NCI-H226 (cell line): ENCODE measurements around the gene CIART.
"Not testable (repeated sequence)": the region's sequence is repeated elsewhere in the genome, so short reads cannot be mapped to it uniquely, and the experiment has no call there.

Experiments used
- DNase-seq: peaks from one replicate; pipeline ENCODE4 v3.0.0-alpha.2; 2015

The CIART gene

DNA sequence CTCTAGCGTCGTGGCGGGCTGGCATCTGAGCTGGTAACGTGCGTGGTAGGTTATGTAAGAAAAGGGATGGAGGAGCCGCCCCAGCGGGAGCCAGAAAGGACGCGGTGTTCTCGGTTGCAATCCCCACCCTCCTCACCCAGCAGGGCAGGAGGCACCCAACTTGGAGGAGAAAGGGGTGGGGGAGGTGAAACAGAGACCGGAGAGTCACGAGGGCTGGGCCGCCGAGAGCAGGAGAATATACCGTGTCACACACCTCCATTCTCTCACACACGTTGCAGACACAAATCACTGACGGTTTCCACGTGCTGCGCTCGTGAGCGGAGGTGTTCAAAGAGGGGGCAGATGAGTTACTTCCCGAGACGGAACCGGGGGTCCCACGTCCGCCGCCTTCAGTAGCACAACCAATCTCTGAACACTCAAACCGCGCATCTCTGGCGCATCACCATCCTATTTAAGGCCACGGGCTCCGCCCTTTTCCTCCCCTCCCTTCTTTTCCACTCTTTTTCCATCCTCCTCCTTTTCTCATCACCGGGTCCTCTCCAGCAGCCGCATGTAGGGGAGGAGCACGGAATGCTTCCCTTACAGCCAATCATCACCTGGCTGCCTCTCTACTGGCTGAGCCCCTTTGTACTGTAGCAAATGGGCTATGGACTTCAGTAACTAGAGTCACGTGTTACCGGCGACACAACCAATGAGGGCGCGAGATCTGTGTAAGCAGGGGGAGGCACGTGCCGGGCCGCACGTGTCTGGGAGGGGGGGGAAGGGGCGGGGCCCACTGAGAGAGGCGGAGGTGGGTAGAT, at the start of gene CIART:
TSS of gene CIART (plus strand) at position 797 of the 800 bp plus-strand sequence. CDS start 714 bp downstream, outside the sequence.
- DNase-seq: peak; percentile 98

DNA sequence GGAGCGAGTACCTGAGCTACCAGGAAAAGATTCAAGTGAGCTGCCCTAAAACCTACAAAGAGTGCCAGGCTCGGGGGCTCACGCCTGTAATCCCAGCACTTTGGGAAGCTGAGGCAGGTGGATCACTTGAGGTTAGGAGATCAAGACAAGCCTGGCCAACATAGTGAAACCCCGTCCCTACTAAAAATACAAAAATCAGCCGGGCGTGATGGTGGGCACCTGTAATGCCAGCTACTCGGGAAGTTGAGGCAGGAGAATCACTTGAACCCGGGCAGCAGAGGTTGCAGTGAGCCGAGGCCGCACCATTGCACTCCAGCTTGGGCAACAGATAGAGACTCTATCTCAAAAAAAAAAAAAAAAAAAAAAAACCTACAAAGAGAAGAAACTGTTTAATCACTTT, 49.4 kb upstream of the CIART start:
- not testable (repeated sequence) for DNase-seq

DNA sequence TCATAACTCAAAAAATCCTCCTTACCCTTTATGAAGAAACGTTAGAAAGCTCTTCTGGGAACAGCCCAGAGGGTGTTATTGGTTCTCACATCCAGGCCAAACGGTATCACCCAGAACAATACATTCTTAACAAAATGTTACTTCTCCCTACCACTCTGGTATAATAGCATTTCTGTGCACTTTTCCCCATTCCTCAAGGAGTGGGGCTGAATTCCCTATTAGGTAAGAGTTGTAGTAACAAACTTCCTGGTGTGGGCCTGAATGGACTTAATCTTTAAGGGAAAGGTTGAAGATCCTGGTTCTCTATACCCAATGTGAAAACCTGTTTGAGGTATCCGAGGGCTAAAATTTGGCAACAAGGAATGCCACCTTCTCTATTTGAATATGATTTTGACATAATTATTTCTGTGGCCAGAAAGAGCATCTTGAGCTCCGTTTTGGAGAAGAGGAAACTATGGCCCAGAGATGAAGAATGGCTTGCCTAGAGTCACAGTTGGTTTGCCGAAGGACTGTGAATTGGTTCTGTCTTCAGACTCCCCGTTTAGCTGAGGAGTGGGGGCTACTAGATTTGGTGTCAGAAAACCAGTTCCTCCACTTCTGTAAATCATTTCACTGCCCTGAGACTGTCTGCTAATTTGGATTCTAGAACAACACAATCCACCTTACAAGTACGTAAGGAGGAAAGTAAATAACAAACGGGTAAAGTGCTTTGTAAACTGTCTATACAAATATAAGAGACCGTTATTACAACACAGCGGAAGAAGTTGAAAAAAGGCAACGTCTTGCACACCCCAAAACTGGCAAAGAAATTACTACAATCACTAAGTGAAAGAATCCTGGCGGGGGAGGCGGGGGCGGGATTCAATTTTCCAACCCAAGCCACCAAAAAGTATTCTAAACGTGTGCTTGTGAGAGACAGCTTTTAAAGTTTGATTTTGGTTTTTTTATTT, 48.7 kb upstream of the CIART start:
- no peak for DNase-seq

GRCh38 chr1:150234309-150234565, 48.1 kb upstream of the CIART start:
- DNase-seq: no peak

DNA sequence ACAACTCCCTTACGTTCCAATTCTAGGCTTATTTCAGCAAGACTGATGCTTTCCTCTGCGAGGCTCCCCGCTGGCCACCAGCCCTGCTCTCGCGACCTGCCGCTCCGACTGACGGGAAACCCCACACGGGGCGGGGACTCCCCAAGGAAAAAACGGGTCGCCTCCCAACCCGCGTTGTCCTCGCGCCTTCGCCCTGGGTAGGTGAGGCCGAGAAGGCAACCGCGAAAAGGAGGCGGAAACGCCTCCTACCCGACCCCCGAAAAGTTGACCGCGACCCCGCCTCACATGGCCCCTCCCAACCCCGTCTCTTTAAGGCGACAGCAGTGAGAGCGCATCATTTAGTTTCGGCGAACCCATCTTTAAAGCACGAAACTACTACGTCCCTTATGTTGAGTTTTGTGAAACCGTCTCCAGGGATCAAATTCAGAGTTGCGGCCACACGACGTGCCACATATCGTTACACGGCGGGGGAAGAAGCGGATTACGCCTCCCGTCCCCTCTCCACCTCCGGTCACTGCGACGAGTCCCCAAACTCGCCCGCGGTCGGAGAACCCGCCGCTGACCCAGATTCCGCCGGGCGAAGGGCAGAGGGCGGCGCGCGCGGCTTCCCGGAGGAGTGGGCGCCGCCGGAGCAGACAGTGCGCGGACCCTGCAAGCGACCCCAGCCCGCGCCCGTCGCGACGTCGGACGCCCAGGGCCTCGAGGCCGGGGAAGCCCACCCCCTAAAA, 47.6 kb upstream of the CIART start:
- DNase-seq: peak; percentile 40

DNA sequence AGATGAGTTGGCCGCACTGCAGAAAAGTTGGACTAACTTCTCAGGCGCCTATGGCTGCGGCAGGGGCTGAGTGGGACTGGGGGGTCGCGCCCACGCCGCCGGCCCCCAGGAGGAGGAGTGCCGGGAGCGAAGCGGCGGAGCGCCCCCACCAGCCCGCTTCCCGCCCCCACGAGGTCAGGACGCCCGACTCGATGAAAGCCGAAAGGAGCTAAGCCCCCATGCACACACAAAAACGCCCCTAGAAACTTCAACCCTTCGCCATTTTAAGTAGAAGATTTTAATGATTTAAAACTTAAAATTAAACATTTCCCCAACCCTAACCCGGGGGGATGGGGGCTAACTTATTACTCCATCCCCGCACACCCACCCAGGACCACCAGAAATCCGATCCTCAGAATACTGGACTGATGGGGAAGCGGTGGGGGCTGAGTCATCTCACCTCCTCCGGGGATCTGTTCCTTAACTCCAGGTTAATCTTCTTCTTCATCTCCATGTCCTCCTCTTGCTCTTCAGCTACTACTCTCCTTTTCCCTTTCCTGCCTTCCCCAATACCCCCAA, 47.0 kb upstream of the CIART start:
- no peak for DNase-seq

GRCh38 chr1:150235852-150236613, 46.3 kb upstream of the CIART start, which contains the start of gene ANP32E:
TSS of gene ANP32E (minus strand) at chr1:150236112. CDS start at chr1:150235786, 326 bp downstream.
- DNase-seq: peak; percentile 99

- DNase-seq: no peak
Measured at GRCh38 chr1:150236614-150237100, 45.7 kb upstream of the CIART start.

DNA sequence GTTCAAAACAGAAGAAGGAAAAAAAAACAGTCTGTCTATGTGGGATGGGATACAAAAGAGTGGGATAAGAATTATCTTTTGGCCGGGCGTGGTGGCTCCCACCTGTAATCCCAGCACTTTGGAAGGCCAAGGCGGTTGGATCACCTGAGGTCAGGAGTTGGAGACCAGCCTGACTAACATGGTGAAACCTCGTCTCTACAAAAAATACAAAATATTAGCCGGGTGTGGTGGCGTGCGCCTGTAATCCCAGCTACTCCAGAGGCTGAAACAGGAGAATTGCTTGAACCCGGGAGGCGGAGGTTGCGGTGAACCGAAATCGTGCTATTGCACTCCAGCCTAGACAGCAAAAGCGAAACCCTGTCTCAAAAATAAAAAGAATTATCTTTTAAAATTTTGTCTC, 45.2 kb upstream of the CIART start:
- DNase-seq: not testable (repeated sequence)

GRCh38 chr1:150237746-150238145, 44.6 kb upstream of the CIART start:
- no peak for DNase-seq

- DNase-seq: no peak
Measured at GRCh38 chr1:150243003-150243402, 39.4 kb upstream of the CIART start.

- DNase-seq: no peak
Measured at GRCh38 chr1:150249936-150250335, 32.4 kb upstream of the CIART start.

DNA sequence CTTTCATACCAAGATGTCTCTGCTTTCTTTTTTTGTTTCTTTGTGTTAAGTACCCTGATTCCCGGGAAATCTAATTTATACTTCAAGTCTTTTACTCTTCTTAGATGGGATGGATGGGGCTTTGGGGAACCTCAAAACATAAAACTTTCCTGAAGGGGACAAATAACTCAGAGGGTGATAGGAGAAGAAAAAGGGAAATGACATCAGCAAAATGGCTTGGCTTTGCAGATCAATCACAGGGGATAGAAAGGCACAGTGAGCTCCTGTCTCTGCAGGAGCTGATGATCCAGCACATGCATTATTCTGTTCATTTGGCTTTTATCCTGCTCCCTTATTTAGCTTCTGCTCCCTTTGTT, 26.2 kb upstream of the CIART start:
- DNase-seq: no peak

DNA sequence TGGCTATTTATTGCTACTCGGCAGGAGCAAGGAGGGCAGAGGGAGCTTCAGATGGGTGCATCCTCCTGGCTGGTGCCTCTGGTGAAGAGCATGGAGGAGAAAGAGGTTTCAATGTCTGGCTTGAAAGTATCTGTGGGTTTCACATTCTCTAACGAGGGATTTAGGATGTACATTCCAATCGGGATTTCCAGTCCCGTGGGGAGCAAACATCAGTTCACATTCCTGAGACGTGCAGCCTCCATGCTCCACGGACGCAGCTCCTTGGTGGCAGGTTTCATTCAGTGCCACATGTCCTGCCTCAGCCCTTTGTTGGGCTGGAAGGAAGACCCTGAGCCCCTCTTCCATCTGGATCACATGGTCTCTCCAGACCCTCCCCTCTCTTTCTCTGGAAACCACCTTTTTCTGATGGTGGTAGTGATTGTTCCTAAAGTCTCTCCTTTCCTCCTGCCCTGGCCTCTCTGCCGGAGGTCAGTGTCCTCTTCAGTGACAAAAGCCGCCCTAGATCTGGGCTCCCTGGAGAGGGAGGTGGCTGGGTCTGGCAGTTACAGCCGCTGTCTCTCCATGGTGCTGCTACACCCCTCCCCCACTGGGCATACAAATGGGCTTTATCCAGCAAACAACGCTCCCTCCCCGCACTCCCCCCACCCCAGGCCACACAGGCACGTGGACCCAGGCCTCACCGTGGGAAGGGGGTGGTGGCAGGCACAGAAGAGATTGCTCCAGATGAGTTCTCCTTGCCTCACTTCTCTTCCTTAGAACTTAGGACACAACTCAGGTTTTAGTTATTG, 25.6 kb upstream of the CIART start:
- no peak for DNase-seq

GRCh38 chr1:150257624-150258585, 24.4 kb upstream of the CIART start, which contains the start of gene CA14:
TSS of gene CA14 (plus strand) at chr1:150257774. CDS start at chr1:150258129, 355 bp downstream.
- no peak for DNase-seq

DNA sequence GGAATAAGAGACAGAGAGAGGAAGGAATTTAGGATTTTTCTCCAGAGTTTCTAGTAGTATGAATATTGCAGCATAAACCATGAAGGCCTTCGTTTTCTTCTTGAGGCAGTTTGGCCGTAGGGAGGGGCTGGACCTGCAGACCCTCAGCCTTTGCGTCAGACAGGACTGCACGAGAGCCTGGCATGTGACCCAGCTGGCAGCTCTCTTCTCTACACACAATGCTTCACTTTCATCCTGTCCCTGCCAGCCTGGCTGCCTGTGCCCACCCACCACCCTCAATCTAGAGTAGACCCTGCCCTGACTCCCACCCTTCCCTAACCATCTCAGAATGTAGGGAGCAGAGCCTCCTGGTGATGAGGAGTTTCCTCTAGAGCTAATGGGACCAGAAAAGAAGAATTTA, 23.1 kb upstream of the CIART start:
- DNase-seq: no peak

DNA sequence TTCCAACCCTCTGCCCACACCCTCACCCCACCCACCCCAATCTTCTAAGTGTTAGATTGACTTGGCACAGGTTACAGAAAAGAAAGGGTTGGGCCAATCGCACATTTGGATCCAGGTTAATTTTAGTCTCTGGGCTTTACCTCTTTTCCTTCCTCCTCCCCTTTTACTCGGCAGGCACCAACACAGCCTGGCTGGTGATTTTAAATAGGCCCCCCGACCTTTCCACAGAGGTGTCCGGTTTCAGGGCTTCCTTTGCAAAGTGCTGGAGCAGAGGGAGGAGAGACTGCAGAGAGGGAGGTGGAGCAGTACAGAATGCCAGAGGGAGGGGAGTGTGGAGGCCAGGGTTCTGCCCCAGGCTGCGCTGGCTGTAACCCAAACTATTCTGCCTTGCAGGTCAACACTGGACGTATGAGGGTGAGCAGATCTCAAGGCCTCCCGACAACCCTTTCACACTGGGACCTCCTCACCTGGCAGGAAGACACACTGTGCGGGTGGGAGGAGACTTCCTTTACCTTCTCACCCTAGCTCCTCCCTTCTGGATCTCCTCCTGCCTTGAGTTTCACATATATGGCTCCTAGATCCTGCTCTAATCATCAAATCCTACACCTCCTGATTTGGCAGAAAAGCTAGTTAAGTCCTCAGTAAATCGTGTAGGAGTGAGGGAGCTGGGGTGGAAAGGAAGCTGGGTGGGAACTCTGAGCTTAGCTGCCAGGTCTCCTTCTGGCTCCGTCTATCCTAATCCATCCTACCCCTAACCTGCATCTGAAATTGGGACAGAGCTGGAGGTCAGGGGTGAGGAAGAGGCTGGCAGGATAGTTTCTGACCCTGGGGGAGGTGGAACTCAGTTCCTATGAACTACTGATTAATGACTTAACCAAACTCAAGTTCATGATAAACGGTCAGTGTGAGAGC, 22.3 kb upstream of the CIART start:
- peak; percentile 70 for DNase-seq

DNA sequence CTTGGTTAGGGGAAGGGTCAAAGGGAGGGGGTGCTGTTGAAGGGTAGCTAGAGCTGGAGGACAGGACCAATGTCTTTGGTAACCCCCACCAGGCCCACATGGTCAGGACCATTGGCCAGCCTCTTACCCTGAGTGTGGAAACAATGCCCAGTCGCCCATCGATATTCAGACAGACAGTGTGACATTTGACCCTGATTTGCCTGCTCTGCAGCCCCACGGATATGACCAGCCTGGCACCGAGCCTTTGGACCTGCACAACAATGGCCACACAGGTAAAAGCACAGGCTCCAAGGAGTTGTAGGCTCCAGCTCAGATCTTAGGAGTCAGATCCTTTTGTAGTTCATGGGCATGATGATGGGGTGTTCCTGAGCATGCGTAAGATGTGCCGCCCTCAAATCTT, 21.0 kb upstream of the CIART start:
- no peak for DNase-seq
